Tibial artery (tissue), 4 donors: ENCODE data around the gene IL20RA.

ENCODE experiments used
- DNase-seq, 2 donors: peaks; one replicate each; pipeline ENCODE4 v3.0.0-alpha.2; 2019
- H3K27ac ChIP-seq, 2 donors: fragments of 200-600 bp; sonication (generic) in 1 of 2; 1 replicate in 1 of 2; 2 replicates in 1 of 2; pipeline ENCODE4 v1.5.1; 2018 to 2019; ENCODE audit warnings: mild to moderate bottlenecking in 1 of 2
- H3K27me3 ChIP-seq, 2 donors: fragments of 200-600 bp; sonication (generic) in 1 of 2; one replicate each; pipeline versions ENCODE4 v1.5.1 to v1.6.0; 2016 to 2019
- H3K36me3 ChIP-seq, 3 donors: fragments of 200-600 bp; sonication (generic) in 2 of 3; one replicate each; pipeline ENCODE4 v1.5.1; 2016 to 2019; ENCODE audit warnings: mild to moderate bottlenecking in 2 of 3
- H3K4me1 ChIP-seq, 4 donors: fragments of 200-600 bp; sonication (generic) in 2 of 4; 1 replicate in 3 of 4; 2 replicates in 1 of 4; pipeline ENCODE4 v1.5.1; 2016 to 2019
- H3K4me3 ChIP-seq, 2 donors: fragments of 200-600 bp; sonication (generic) in 1 of 2; 1 replicate in 1 of 2; 2 replicates in 1 of 2; pipeline ENCODE4 v1.5.1; 2018 to 2019; ENCODE audit warnings: mild to moderate bottlenecking in 2 of 2
- H3K9me3 ChIP-seq, 3 donors: fragments of 200-600 bp; sonication (generic) in 1 of 3; one replicate each; pipeline ENCODE4 v1.5.1; 2016 to 2019
- intact Hi-C: fragments of 100-400 bp; cut with DNase I; formaldehyde crosslinking; loops from one replicate; pipeline ENCODE4 v1.15.0; 2023; ENCODE audit warnings: low total_unique reads
- TF ChIP-seq, protein P1 (sequence below), 2 experiments: fragments of 200-600 bp in 1 of 2; fragments of 450-650 bp in 1 of 2; IDR thresholded peaks; one replicate each; pipeline ENCODE4 v1.5.1; 2017 to 2019; ENCODE audit warnings: antibody characterized with exemption in 2 of 2, mild to moderate bottlenecking in 1 of 2, moderate library complexity in 1 of 2

The IL20RA gene

DNA sequence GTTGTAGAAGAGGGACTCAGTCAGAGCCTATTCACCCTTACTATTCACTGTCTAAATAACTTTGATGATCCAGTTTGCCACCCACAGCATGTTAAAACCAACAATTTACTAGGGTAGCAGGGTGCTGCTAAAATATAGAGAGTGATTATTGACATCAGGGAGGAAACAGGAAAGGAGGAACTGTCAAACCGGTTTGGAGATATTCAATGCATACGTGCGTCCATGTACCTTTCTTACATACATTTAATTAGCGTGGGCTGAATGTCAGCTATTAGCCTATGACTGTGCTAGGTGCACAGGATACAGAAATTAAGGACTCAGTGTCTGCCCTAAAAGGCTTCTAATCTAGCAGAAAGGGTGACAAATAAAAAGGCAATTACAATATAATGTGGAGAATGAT is 57.2 kb downstream of the IL20RA start:
- no peak overlapping the region for H3K4me3 ChIP-seq
- H3K9me3 ChIP-seq = no peaks in the 10 kb centered on the region
- DNase-seq = no peak
- intact Hi-C loops = no loop called here
- H3K36me3 ChIP-seq = no peaks in the 10 kb centered on the region
- TF ChIP-seq, protein P1, sequence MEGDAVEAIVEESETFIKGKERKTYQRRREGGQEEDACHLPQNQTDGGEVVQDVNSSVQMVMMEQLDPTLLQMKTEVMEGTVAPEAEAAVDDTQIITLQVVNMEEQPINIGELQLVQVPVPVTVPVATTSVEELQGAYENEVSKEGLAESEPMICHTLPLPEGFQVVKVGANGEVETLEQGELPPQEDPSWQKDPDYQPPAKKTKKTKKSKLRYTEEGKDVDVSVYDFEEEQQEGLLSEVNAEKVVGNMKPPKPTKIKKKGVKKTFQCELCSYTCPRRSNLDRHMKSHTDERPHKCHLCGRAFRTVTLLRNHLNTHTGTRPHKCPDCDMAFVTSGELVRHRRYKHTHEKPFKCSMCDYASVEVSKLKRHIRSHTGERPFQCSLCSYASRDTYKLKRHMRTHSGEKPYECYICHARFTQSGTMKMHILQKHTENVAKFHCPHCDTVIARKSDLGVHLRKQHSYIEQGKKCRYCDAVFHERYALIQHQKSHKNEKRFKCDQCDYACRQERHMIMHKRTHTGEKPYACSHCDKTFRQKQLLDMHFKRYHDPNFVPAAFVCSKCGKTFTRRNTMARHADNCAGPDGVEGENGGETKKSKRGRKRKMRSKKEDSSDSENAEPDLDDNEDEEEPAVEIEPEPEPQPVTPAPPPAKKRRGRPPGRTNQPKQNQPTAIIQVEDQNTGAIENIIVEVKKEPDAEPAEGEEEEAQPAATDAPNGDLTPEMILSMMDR (IDR thresholded peaks at IDR 0.05) = no peak
- H3K4me1 ChIP-seq = peaks cover 0 to 11% (median 6%) of the 10 kb centered on the region in 4 donors
- peaks cover 0 to 18% of the 10 kb centered on the region in 2 donors for H3K27me3 ChIP-seq
- no peak overlapping the region for H3K27ac ChIP-seq

DNA sequence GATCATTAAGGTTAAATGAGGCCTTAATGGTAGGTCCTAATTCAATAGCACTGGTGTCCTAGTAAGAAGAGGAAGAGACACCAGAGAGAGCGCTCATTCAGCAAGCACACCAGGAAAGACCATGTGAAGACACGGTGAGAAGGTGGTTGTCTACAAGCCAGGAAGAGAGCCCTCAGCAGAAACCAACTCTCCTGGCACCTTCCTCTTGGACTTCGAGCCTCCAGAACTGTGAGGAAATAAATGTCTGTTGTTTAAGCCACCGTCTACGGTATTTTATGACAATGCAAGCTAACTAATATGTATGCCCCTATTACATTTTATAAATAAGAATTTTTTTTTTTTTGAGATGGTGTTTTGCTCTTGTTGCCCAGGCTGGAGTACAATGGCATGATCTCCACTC is 59.3 kb downstream of the IL20RA start:
- peaks cover 0 to 11% (median 6%) of the 10 kb centered on the region in 4 donors for H3K4me1 ChIP-seq
- intact Hi-C loops = no loop called here
- TF ChIP-seq, protein P1 (IDR thresholded peaks at IDR 0.05) = no peak
- H3K9me3 ChIP-seq = no peaks in the 10 kb centered on the region
- peaks cover 0 to 6% of the 10 kb centered on the region in 2 donors for H3K27me3 ChIP-seq
- H3K27ac ChIP-seq = no peak overlapping the region
- H3K36me3 ChIP-seq = no peaks in the 10 kb centered on the region
- H3K4me3 ChIP-seq = no peak overlapping the region
- no peak for DNase-seq

DNA sequence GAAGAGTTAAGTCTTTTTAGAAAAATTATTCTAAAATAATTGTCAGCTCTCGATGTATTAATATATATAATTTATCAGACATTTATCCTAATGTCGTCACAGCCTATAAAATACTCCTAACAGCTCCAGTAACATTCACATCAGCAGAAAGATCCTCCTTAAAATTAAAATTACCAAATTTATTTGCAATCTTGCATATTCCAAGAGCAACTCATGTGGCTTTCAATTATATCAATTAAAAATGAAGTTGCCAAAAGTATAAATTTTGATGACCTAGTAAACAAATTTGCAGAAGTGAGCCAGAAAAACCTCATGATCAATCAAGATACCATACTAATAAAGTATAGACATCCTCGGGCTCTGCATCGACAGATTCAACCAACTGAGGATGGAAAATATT is 60.2 kb downstream of the IL20RA start:
- intact Hi-C loops = no loop called here
- Histone ChIP-seq H3K9me3 (no peaks in the 10 kb centered on the region), H3K4me1 (peaks cover 0 to 4% (median 2%) of the 10 kb centered on the region in 4 donors), H3K27me3 (no peaks in the 10 kb centered on the region), H3K36me3 (no peaks in the 10 kb centered on the region), H3K4me3 (no peak overlapping the region), H3K27ac (no peak overlapping the region)
- TF ChIP-seq, protein P1 (IDR thresholded peaks at IDR 0.05) = no peak
- DNase-seq = no peak

DNA sequence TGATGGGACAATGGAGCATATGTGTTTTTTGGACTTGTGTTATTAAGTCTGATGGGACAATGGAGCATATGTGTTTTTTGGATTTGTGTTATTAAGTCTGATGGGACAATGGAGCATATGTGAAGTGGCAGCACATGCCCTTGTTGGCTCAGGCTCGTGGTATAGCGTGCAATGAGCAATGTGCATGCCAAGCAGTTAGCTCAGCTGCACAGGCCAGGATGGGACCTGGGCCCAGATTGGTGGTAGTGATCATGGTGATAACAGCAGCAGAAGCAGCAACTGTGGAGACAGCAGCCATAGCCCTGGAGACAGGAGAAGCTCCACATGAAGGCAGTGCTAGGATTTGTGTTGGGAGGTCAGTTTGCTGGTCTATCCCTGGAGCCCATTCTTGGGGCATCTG is 61.1 kb downstream of the IL20RA start:
- Histone ChIP-seq H3K4me3 (no peak overlapping the region), H3K4me1 (no peaks in the 10 kb centered on the region), H3K27ac (no peak overlapping the region), H3K36me3 (no peaks in the 10 kb centered on the region), H3K9me3 (no peaks in the 10 kb centered on the region), H3K27me3 (peaks cover 0 to 3% of the 10 kb centered on the region in 2 donors)
- intact Hi-C loops = no loop called here
- TF ChIP-seq, protein P1 (IDR thresholded peaks at IDR 0.05) = no peak
- DNase-seq = no peak

DNA sequence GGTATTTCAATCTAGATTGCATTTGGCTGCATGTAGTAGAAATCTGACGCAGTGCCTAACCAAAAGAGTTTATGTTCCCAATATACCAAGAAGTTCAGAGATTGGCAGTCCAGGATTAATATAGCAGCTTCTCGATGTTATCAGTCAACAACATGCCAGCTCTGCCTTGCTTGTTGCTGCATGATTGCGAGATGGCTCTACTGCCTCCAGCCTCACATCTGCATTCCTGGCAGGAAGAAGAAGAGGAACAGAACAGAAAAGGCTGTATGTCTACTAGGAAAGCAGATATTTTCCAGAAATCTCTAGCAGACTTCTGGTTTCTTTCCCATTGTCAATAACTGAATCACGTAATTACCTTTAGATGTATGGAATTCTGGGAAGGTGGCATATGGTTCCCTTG is 61.8 kb downstream of the IL20RA start:
- Histone ChIP-seq H3K36me3 (no peaks in the 10 kb centered on the region), H3K4me1 (no peaks in the 10 kb centered on the region), H3K9me3 (no peaks in the 10 kb centered on the region), H3K4me3 (no peak overlapping the region), H3K27ac (no peak overlapping the region), H3K27me3 (peaks cover 0 to 3% of the 10 kb centered on the region in 2 donors)
- TF ChIP-seq, protein P1 (IDR thresholded peaks at IDR 0.05) = no peak
- intact Hi-C loops = no loop called here
- no peak for DNase-seq

DNA sequence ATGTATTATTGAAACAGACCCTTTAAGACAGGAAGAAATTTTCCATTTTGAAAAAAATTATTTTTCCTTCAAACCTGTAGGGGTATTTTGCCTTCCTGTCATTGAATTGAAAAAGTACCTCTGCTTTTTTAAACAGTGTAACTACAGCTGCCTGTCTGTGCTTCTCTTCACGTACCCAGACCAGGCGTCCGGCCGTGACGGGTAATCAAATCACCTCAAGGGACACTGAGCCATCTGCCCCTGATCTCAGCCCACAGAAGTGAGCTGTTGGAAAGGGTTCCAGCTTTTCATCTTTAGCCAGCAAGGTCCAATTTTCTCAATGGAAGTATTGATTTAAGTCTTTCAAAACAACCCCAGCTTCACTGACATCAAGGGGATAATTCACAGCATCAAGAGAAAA is 64.7 kb downstream of the IL20RA start:
- intact Hi-C loops = no loop called here
- H3K27ac ChIP-seq = no peak overlapping the region
- TF ChIP-seq, protein P1 (IDR thresholded peaks at IDR 0.05) = no peak
- H3K36me3 ChIP-seq = no peaks in the 10 kb centered on the region
- no peak overlapping the region for H3K4me3 ChIP-seq
- DNase-seq = no peak
- no peaks in the 10 kb centered on the region for H3K4me1 ChIP-seq
- no peaks in the 10 kb centered on the region for H3K9me3 ChIP-seq
- peaks cover 0 to 3% of the 10 kb centered on the region in 2 donors for H3K27me3 ChIP-seq
